ENCODE measurements around the gene DTYMK.

DTYMK gene

DNA sequence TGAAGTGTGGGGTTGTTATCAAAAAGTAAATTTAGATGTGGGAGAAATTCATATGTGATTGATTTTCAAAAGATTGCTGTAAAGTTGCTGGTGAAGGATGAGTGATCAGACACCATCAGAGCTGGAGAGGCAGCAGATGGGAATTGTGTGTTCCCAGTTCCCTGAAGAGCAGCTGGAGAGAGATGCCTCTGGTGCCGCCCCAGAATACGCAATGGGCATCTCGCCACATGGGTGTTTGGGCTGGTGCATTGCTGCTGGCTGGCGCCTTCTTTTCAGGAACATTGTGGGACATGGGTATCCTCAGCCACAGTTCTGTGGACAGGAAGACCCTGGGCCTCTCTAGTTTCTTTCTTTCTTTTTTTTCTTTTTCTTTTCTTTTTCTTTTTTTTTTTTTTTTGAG is 37.2 kb downstream of the DTYMK start:
- DNase-seq (ENCODE audit: low read depth, low spot score) = no peak

DNA sequence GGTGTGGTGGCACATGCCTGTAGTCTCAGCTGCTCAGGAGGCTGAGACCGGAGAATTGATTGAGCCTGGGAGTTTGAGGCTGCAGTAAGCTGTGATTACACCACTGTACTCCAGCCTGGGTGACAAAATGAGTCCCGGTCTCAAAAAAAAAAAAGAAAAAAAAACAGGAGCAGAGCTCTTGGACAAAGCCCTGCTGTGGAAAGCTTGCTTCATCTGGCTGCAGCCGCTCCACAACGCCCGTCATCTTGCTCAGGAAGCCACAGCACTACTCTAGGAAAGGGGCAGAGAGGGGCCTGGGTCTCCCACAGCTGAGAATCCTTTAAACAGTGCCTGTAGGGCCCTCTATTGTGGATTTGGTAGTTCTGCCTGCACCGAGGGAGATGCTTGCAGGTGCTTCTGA is 38.2 kb downstream of the DTYMK start:
- no peak for DNase-seq (ENCODE audit: low read depth, low spot score)

DNA sequence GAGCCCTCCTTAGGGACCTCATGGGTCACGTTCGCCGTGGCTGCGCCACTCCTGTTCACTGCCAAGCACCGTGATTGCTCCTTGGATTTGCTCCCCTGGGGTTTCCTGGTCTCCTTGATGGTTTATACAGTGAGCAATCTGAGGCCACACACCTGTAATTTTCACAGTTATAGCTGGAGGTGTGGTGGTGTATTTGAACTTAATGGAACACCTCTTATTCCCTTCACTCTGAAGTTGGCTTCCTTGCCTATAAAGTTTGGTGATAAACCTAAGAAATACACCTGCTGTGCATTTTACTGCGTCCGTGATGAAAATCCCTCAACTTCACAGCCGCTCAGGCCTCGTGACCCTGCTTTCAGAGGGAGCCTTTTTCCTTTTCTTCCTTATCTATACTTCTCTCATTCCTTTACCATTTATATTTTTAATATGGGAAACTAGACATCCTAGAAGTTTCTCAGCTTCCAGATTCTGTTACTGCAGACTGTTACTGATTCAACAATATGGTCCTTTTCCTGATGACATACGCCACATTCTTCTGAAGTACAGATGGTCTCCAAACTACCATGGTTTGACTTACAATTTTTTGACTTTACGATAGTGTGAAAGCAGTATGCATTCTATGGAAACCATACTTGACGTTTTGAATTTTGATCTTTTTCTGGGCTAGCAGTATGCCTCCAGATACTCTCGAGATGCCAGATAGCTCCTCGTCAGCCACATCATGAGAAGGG is 40.5 kb downstream of the DTYMK start:
- DNase-seq (ENCODE audit: low read depth, low spot score) = no peak

DNA sequence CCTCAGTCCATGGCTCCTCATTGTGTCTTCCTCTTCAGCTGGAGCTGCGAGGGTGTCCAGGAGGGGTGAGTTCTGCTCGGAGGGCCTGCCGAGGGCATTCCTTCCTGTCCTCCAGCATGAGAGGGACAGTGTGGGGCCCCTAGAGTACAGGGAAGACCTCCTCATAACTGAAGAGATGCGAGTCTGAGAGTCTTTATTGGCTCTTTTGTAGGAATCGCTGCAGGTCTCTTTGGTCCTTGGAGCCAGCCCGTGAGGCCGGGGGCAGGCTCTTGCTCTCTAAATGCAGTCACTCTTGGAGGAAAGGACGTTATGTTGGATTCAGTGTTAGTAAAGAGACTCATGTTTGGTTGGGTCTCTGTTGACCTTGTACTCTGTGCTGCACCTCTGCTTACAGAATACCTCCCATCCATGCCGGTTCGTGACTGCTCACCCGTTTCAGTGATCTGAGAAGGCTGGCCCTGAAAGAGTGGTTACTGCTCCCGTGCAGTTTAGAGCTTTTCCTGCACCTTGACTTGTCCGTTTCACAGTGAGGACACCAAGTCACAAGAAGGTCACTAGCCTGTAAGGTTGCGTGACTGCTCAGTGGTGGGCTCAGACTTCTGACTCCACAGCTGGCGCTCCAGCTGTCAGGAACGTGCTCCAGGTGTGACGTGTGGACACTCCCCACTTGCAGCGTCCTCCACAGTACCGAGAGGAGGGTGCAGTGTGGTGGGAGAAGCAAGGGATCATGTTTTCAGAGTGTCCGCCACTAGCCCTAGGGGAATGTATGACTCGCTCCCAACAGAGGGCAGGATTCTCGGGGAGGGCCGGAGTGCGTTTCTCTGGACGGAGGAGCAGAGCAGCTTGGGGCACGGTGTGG is 41.3 kb downstream of the DTYMK start:
- DNase-seq (ENCODE audit: low read depth, low spot score) = no peak

DNA sequence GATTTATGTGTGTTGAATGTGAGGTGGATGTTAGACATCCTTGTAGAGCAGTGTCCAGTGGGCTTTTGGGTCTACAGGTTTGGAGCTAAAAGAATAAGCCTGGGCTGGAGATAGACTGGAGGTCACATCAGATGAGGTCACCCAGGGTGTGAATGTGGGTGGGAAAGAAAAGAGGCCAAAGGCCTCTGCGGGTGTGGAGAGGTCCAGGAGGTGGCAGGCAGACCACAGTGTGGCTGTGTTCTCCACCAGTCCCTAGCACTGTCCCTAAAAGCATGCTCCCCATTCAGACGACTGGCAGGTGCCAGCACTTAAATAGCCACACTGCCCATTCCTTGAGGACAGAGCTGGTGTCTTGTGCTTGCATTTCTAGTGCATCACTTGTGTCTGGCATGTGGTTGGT is 45.0 kb downstream of the DTYMK start:
- no peak for DNase-seq (ENCODE audit: low read depth, low spot score)

DNA sequence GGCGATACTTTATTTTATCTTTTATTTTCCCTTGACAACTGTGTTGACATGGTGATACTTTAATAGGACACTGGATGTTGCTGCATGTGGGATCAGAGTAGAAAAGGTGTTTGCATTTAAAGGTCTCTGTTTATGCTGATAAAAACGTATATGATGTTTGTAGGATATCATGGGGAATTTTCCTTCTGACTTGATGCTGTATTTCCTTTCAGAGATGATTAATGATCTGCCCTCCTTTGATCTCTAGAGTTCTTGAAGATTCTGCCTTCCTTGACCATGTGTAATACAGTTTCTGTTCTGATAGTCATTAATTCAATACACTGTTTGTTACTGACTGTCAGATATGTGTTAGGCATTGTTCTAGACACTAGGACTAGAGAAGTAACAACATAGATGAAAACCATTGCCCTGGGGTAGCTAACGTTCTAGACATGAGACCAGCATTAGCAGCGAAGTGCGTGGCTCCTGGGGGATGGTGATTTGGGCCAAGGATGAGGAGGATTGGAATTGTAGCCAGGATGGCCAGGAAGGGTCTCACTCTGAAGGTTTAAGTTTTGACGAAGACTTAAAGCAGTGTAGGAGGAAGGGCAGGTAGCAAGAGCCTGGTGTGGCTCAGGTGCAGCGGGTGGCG is 46.3 kb downstream of the DTYMK start:
- no peak for DNase-seq (ENCODE audit: low read depth, low spot score)

DNA sequence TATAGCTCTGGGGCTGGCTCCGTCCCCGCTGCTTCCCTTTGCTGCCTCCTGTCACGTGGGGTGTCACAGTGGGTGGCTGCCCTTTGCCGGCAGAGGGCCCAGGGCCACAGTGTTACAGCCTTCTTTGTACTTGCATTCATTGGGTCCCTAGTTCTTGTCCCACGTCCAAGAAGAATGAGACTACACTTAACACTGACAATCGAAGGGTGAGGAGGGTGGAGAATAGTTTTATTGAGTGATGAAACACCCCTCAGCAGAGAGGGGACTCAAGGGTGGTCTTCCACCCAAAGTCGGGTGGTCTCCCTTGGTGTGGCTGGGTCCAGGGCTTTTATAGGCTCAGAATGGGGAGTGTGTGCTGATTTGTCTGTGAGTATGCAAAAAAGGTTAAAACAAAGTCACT is 47.2 kb downstream of the DTYMK start:
- DNase-seq (ENCODE audit: low read depth, low spot score) = no peak

DNA sequence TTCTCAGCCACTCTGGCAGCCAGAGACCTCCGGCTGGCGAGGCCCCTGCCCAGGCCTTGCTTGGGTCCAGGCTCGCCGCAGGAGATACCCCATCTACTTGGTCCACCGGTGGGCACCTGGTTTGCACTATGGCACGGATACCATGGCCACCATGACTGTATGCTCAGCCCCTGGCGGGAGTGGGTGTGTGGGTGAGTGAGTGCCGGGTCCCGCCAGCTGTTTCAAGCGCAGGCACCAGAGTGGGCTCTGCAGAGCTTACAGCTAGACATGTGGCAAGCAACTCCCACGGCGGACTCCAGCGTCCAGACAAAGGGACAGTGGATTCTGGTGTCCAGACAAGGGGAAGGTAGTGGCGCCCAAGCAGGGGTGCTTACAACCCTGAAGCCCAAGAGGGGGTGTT is 47.7 kb downstream of the DTYMK start:
- DNase-seq (ENCODE audit: low read depth, low spot score) = no peak

DNA sequence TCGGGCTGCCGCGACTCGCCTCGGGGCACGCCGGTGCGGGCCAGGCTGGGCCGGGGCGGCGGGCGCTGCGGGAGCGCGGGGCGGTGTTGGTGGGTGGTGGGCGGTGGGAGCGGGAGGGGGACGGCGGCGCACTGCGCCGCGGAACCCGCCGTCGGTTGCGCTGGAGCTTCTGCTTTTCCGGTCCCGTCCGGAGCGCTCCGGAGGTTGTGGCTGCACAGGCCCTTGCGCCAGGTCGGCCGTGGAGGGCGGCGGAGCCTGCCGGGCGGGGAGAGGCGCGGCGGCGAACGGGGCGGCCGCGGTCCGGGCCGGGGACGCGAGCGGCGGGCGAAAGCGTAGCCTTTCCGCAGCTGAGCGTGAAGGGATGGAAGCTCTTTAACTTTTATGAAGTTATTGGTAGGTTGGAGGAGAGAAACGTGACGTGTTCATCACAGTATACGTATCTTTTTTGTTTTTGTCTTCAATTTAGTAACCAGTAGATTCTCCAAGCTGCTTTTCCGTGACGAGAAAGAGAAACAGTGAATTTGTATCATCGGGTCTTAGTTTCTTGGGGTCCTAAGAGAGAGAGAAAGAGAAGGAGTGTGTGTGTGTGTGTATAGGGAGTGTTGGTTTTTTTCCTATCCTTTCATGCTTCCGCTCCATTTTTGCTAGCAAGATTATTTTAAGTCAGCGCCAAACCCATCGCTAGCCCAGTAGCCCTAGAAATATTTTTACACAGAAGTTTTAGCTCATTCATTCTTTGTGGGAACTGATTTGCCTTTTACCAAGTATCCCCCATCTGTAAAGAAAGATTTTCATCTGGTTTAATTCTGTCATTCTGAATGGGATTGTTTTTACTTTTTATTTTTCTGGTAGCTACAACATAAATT is 48.6 kb downstream of the DTYMK start:
- no peak for DNase-seq (ENCODE audit: low read depth, low spot score)

DNA sequence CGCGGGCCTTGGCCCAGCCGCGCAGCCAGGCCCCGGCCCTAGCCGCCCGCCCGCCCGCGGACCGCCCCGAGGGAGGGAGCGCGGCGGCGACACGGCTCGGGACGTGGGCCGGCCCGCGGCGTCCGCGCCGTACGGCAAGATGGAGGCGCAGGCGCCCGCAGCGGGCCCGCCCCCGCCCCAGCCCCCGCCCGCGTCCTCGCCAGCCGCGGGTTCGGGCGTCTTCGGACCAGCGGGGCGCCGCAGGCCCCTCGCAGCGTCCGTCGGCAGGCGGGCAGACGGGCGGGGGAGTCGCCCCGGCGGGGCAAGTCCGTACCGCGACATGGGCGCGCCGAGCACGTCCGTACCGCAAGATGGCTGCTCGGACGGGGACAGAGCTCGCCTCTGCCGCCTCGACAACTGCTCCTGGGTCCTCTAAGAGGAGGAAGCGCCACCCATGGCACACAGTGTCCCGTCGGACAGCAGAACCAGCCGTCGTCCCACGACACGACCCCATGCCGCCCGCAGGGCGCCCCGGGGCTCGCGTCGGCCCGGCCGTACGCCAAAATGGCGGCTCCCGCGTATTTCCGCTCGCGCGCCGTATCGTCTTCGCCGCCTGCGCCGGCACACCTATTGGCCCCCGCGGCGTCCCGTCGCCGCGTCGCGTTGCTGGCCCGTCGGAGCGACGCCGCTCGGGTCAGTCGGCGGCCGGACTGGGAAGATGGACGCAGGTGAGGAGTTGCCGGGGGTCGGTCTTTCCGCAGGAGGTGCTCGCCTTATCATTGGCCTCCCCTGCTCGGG is 49.4 kb downstream of the DTYMK start, which contains the start of the genes ATG4B and THAP4:
Gene ATG4B, plus strand, starts transcription at position 676 of the 777 bp plus-strand sequence. Its CDS starts 22 bp downstream, at position 698.
Gene THAP4, minus strand, starts transcription at position 141 of the 777 bp plus-strand sequence. CDS start 141 bp downstream, outside the sequence.
- DNase-seq (ENCODE audit: low read depth, low spot score) = peak; percentile 96

DNA sequence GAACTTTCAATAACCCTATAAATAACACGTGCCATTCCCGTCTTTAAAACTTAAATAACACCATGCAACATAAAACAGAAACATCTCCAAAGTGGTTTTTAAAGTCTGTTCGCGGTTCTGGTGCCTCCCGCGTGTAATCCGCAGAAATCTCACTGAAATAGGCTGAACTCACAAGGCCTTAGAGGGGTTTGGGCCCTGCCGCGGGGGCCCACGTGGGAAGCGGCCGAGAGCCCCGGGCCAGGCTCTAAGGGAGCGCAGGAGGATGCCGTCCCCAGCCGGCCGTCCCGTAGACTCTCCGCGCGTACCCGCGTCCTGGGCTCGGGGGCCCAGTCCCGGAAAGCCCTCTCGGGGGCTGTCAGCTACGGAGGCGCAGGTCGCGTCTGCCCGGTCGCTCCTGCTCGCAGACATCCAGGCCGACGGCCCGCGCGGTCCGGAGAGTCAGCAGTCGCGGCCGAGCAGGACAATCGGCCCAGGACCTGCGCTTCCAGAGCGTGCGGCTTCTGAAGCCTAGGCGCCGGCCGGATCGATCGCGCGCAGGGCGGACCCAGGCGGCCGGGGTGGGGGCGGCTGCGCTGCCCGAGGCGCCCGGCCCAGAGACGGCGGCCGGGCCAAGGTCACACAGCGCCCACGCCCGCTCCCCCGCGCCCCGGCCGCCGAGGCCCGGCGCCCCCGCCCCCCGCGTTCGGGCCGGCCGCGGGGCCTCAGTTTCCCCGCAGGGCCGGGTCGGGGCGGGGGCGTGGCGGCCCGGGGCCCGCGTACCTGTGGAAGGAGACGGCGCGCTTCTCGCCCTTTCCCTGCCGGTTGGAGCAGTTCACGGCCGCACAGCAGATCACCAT is 50.2 kb downstream of the DTYMK start:
- DNase-seq (ENCODE audit: low read depth, low spot score) = peak; percentile 71

DNA sequence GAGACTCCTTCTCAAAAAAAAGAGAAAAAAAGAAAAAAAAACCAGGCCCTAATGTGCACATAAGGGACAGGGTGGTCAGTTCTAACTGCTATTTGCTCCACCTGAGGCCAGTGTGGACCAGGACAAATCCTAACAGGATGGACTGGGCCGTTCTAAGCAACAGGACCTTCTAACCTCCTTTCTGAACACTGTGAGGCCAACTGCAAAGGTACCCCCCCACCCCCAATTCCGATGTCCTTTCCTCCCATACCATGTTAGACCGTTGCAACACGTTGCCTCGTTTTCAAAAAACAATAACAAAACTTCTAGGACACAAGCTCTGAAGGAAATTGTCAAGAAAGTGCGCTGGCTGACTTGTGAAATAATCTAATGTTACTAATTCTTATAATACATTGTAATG is 50.9 kb downstream of the DTYMK start:
- no peak for DNase-seq (ENCODE audit: low read depth, low spot score)

DNA sequence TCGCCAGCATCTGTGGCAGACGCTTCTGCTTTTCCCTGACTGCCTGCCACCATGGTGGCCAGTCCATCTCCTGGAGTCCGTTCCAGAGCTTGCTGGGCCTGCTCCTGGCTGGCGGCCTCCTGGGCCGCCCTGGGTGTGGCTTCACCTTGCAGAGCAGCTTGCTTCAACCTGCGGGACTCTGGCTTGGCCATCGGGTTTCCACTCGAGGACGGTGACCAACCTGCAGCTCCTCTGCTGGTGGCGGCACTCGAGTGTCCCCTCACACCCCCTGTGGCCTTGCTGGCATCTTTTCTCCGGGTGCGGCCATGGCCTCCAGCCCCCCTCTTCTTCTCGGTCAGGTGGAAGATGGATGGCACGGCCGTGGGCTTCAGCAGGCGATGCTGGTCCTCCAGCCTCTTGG is 53.1 kb downstream of the DTYMK start:
- DNase-seq (ENCODE audit: low read depth, low spot score) = no peak

DNA sequence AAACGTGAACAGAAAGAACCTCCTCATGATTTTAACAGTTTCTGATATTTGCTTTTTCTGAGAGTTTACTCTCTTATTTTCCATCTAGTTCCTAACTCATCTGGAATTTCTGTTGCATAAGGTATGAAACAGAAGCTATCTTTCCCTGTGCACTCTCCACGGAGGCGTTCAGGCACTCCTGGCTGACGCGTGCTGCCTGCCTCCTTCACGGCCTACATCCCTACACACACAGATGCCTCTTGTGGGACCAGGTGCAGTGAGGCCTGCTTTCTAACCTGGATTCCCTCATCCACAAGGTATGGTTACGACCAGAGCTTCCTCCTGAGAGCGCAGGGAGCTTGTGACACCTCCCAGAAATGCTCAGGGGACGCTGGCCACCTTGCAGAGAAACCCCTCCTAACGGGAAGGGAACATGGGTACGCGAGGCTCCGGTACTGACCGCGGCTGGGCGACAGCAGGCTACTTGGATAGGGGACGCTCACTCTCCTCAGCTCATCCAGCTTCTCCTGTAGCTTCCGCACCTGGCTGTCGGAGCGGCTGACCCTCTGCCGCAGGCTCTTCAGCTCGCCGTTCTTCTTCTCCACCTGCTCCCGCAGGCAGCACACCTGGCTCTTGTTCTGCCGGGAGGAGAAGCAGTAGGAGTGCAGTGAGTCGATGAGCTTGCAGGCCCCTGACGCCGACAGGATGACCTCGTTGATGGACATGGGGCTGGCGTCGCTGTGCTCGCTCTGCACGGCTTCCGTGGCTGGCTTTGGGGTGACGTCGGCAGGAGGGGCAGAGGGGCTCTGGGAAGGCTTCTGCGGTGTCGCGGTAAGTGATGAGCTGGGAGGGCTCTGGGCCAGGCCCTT is 53.9 kb downstream of the DTYMK start:
- no peak for DNase-seq (ENCODE audit: low read depth, low spot score)

DNA sequence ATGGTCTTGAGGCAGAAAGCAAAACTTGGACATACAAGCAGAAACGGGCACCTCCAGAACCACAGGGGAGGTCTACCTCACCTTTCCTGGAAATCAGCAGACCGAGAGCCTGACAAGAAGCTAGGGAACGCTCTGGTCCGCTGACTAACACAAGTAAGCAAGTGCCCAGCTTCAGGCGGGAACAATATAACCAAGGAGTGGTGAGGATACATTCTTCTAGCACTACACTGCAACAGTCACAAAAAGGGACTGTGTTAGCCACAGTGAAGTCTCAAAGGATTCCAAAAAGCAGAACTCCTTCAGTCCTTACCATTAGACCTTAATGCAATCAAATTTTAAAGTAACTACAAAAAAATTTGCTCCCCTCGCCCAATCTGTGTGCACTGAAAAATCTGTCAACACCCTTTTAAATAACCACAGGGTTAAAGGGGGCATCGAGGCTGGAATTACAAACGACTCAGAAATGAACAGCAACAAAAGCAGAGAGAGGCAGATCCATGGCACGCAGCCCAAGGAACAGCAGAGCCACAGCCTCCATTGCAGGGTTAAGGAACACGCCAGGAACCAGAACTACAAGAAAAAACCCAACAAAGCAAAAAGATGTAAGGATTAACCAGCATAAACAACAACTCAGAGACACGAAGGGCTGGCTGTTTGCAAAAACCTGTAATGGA is 56.7 kb downstream of the DTYMK start:
- peak; percentile 86 for DNase-seq (ENCODE audit: low read depth, low spot score)

DNA sequence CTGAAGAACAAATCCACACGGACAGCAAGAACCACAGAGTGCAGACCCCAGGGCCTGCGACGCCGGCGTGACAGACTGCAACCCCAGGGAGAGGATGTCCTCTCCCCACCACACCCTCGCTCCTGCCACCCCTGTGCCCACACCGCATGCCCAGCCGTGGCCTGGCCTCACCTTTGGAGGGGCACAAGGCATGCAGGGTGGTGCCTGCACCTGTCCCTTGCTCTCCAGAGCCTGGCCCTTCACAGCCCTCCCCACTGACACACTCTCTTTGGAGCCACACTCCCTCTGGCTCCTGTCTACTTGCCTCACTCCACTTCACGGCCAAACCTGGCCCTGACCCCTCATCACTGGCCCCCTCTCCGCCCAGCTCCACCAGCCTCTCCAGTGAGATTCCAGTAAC is 58.9 kb downstream of the DTYMK start:
- no peak for DNase-seq (ENCODE audit: low read depth, low spot score)
